SK-N-SH (cell line): ENCODE data around the gene PDE4D.

Experiments used
- CHD2 ChIP-seq: fragments of 150-350 bp; IDR thresholded peaks from 2 replicates; pipeline ENCODE4 v1.6.1; 2018; ENCODE audit warnings: low read length; ENCODE audit not compliant: partially characterized antibody
- CTCF ChIP-seq: fragments of 200-600 bp; sonication (generic); IDR thresholded peaks from 2 replicates; pipeline ENCODE4 v1.6.1; 2017; ENCODE audit warnings: antibody characterized with exemption, mild to moderate bottlenecking, moderate library complexity
- ELF1 ChIP-seq: IDR thresholded peaks from 2 replicates; pipeline ENCODE4 v1.4.0; 2012
- EP300 ChIP-seq, 2 experiments: IDR thresholded peaks; 2 replicates each; pipeline versions ENCODE4 v1.4.0 to v1.6.1; 2012; ENCODE audit warnings: borderline replicate concordance in 1 of 2, low read depth in 1 of 2, low read length in 1 of 2
- FOXM1 ChIP-seq: IDR thresholded peaks from 2 replicates; pipeline ENCODE4 v1.4.0; 2012; ENCODE audit warnings: low read depth, mild to moderate bottlenecking
- POLR2AphosphoS5 ChIP-seq: IDR thresholded peaks from 2 replicates; pipeline ENCODE4 v1.6.1; 2012; ENCODE audit warnings: low read depth, low read length
- RAD21 ChIP-seq: IDR thresholded peaks from 2 replicates; pipeline ENCODE4 v1.6.1; 2012; ENCODE audit warnings: mild to moderate bottlenecking, low read length
- REST ChIP-seq: IDR thresholded peaks from 2 replicates; pipeline ENCODE4 v1.6.1; 2012; ENCODE audit warnings: mild to moderate bottlenecking, low read depth, low read length, moderate library complexity
- SIN3A ChIP-seq: IDR thresholded peaks from 2 replicates; pipeline ENCODE4 v1.6.1; 2012; ENCODE audit warnings: low read depth, mild to moderate bottlenecking, low read length, moderate library complexity, borderline replicate concordance
- SMC3 ChIP-seq: IDR thresholded peaks from 2 replicates; pipeline ENCODE4 v1.6.1; 2012; ENCODE audit warnings: low read depth, low read length, improper control_type of control experiment
- TAF1 ChIP-seq: IDR thresholded peaks from 2 replicates; pipeline ENCODE4 v1.6.1; 2012; ENCODE audit warnings: low read depth, mild to moderate bottlenecking, low read length, moderate library complexity, borderline replicate concordance
- TCF12 ChIP-seq: IDR thresholded peaks from 2 replicates; pipeline ENCODE4 v1.4.0; 2012
- TEAD4 ChIP-seq: IDR thresholded peaks from 2 replicates; pipeline ENCODE4 v1.4.0; 2012; ENCODE audit warnings: mild to moderate bottlenecking, borderline replicate concordance; ENCODE audit not compliant: insufficient read depth
- TF ChIP-seq, protein P1 (sequence below): IDR thresholded peaks from 2 replicates; pipeline ENCODE4 v1.4.0; 2012; ENCODE audit warnings: low read depth

- TF ChIP-seq POLR2AphosphoS5: peak; percentile 53; the same call in 1 of the 2 replicates
- TF ChIP-seq SMC3: no peak
- no peak for TF ChIP-seq CTCF
- TF ChIP-seq TEAD4: no peak
- no peak for TF ChIP-seq REST
- TF ChIP-seq CHD2: no peak
- 0 out of 2 replicates have a peak, but pooled peaks have one; percentile 43 for TF ChIP-seq SIN3A
- no peak for TF ChIP-seq ELF1
- 0 out of 2 replicates have a peak, but pooled peaks have one; percentile 1 for TF ChIP-seq RAD21
- TF ChIP-seq TAF1: no peak
- TF ChIP-seq FOXM1: no peak
- TF ChIP-seq EP300 (IDR thresholded peaks at IDR 0.05; ENCODE audit: borderline replicate concordance in 1 of 2, low read depth in 1 of 2, low read length in 1 of 2): peak; percentile 19 to 76; a peak in 2 of 4 replicates
- TF ChIP-seq, protein P1, sequence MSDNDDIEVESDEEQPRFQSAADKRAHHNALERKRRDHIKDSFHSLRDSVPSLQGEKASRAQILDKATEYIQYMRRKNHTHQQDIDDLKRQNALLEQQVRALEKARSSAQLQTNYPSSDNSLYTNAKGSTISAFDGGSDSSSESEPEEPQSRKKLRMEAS: no peak
- peak; percentile 83 for TF ChIP-seq TCF12
Observed at GRCh38 chr5:59661954-59662615, 231.4 kb downstream of the PDE4D start.
